ENCODE data around the gene SLC25A23. TPM values are rescaled to one million over a fixed set of nuclear protein-coding genes. Genes with fewer than 3 reads are reported as not detected.
A peak's percentile ranks its signal among the peaks of the same experiment; 100 is the strongest.

Gene SLC25A23
- total RNA-seq, 1 experiment from 2014 or later: 42.9 TPM

GRCh38 chr19:6425732-6426620 is 33.6 kb downstream of the SLC25A23 start:
- no peak overlapping the region for H2BK20ac ChIP-seq (ENCODE audit: low read depth, low read length, poor library complexity, severe bottlenecking)
- no peak overlapping the region for H2AK5ac ChIP-seq (ENCODE audit: insufficient read length, low read length)
- H3K79me2 ChIP-seq (ENCODE audit: insufficient read depth, low read length): peaks cover 31% of the 10 kb centered on the region
- H3K23ac ChIP-seq (ENCODE audit: insufficient read length, low read depth, low read length): no peak overlapping the region
- Mint-ChIP-seq H3K4me3 (peak overlapping the region; percentile 68 to 82), H3K9me3 (peaks cover 6 to 8% of the 10 kb centered on the region in 2 experiments), H3K4me1 (peaks cover 10 to 20% of the 10 kb centered on the region in 2 experiments), H3K27ac (peak overlapping the region in 1 of 3 experiments; percentile 88; a peak in 2 of 7 replicates), H3K27me3 (ENCODE audit: low read depth) (peaks cover 20% of the 10 kb centered on the region), H3K36me3 (ENCODE audit: insufficient read depth in 1 of 3, low read depth in 3 of 3) (peaks cover 13 to 34% (median 27%) of the 10 kb centered on the region in 3 experiments)
- no peak overlapping the region for H3K9ac ChIP-seq (ENCODE audit: extremely low read depth, insufficient read length, low read length)
- H3K9me3 ChIP-seq (ENCODE audit: control insufficient read depth, low read depth, low read length): no peaks in the 10 kb centered on the region
- no peak overlapping the region for H3K56ac ChIP-seq (ENCODE audit: insufficient read length, low read depth, low read length)
- no peak overlapping the region for H2BK120ac ChIP-seq (ENCODE audit: low read depth, low read length, poor library complexity, severe bottlenecking)
- TF ChIP-seq, protein P1, sequence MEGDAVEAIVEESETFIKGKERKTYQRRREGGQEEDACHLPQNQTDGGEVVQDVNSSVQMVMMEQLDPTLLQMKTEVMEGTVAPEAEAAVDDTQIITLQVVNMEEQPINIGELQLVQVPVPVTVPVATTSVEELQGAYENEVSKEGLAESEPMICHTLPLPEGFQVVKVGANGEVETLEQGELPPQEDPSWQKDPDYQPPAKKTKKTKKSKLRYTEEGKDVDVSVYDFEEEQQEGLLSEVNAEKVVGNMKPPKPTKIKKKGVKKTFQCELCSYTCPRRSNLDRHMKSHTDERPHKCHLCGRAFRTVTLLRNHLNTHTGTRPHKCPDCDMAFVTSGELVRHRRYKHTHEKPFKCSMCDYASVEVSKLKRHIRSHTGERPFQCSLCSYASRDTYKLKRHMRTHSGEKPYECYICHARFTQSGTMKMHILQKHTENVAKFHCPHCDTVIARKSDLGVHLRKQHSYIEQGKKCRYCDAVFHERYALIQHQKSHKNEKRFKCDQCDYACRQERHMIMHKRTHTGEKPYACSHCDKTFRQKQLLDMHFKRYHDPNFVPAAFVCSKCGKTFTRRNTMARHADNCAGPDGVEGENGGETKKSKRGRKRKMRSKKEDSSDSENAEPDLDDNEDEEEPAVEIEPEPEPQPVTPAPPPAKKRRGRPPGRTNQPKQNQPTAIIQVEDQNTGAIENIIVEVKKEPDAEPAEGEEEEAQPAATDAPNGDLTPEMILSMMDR (conservative IDR thresholded peaks at IDR 0.05): peak; percentile 26; the same call in 1 of the 3 replicates
- no peak overlapping the region for H2BK12ac ChIP-seq (ENCODE audit: insufficient read length, low read depth, low read length)
- H4K91ac ChIP-seq (ENCODE audit: insufficient read length, low read depth, low read length): no peak overlapping the region
- no CpG with 5 or more reads among the region's 21 CpGs for WGBS (ENCODE audit: extremely low coverage, insufficient read length, low lambda C conversion rate)
- no peak overlapping the region for H2AFZ ChIP-seq (ENCODE audit: low read length)
- no peaks in the 10 kb centered on the region for H3K4me1 ChIP-seq (ENCODE audit: insufficient read depth, low read length)
- no peaks in the 10 kb centered on the region for H3K27me3 ChIP-seq (ENCODE audit: insufficient read depth, low read length)
- H2BK5ac ChIP-seq (ENCODE audit: insufficient read length, low read length): no peak overlapping the region
- H3K27ac ChIP-seq (ENCODE audit: insufficient read length, low read depth, low read length): no peak overlapping the region
- peaks cover 3% of the 10 kb centered on the region for H3K79me1 ChIP-seq (ENCODE audit: insufficient read depth, low read depth, low read length, poor library complexity, severe bottlenecking)
- H3T11ph ChIP-seq (ENCODE audit: low read length): no peak overlapping the region
- peaks cover 4% of the 10 kb centered on the region for H3K23me2 ChIP-seq (ENCODE audit: insufficient read length, low read depth, low read length, poor library complexity, severe bottlenecking)
- no peaks in the 10 kb centered on the region for H4K20me1 ChIP-seq (ENCODE audit: control insufficient read depth, insufficient read depth, insufficient read length)
- no peak overlapping the region for H4K8ac ChIP-seq (replicated peaks; ENCODE audit: insufficient read length, low read depth, low read length)
- no peak overlapping the region for H2BK15ac ChIP-seq (ENCODE audit: low read depth, low read length)
- no peak overlapping the region for H3K14ac ChIP-seq (ENCODE audit: insufficient read depth, low read length)
- H3K18ac ChIP-seq (ENCODE audit: insufficient read length, low read depth, low read length): peak overlapping the region; percentile 60
- H4K5ac ChIP-seq (ENCODE audit: insufficient read length, low read depth, low read length): no peak overlapping the region
- no peak overlapping the region for H3K4me2 ChIP-seq (ENCODE audit: insufficient read depth, insufficient read length, low read length)
- no peak for DNase-seq
- H3K4ac ChIP-seq (ENCODE audit: low read depth, low read length): no peak overlapping the region

Measured in H9 (cell line).